KOPT-K1 (cell line): ENCODE data around the gene SNX24.
"Not testable (repeated sequence)": the region's sequence is repeated elsewhere in the genome, so short reads cannot be mapped to it uniquely, and the experiment has no call there.

Experiments used
- H3K27ac ChIP-seq: fragments of 200-600 bp; sonication (generic); 2 replicates; pipeline ENCODE4 v1.5.1; 2016; ENCODE audit warnings: antibody characterized with exemption, mild to moderate bottlenecking, low read depth, low read length; ENCODE audit not compliant: poor library complexity, severe bottlenecking
- H3K36me3 ChIP-seq: fragments of 200-600 bp; sonication (generic); 2 replicates; pipeline ENCODE4 v1.5.1; 2017; ENCODE audit warnings: antibody characterized with exemption, mild to moderate bottlenecking, low read length, moderate library complexity; ENCODE audit not compliant: insufficient read depth
- H3K9me3 ChIP-seq: fragments of 200-600 bp; sonication (generic); 2 replicates; pipeline ENCODE4 v1.5.1; 2017; ENCODE audit warnings: antibody characterized with exemption, low read length, mild to moderate bottlenecking; ENCODE audit not compliant: insufficient read depth, poor library complexity, severe bottlenecking

Gene SNX24

GRCh38 chr5:122895141-122895540 is 49.7 kb downstream of the SNX24 start:
- Histone ChIP-seq H3K27ac (no peak overlapping the region), H3K9me3 (no peaks in the 10 kb centered on the region)

GRCh38 chr5:122896598-122897282 is 51.3 kb downstream of the SNX24 start:
- Histone ChIP-seq H3K27ac (no peak overlapping the region), H3K9me3 (no peaks in the 10 kb centered on the region), H3K36me3 (no peaks in the 10 kb centered on the region)

More at GRCh38 chr5:122895141-122895540, 49.7 kb downstream of the SNX24 start:
- H3K36me3 ChIP-seq: no peaks in the 10 kb centered on the region

- Histone ChIP-seq H3K9me3 (no peaks in the 10 kb centered on the region), H3K36me3 (no peaks in the 10 kb centered on the region), H3K27ac (no peak overlapping the region)
These were observed 51.8 kb downstream of the SNX24 start for GRCh38 chr5:122897283-122897602.

GRCh38 chr5:122901346-122901745 is 55.9 kb downstream of the SNX24 start:
- Histone ChIP-seq H3K36me3 (no peaks in the 10 kb centered on the region), H3K27ac (no peak overlapping the region), H3K9me3 (no peaks in the 10 kb centered on the region)

- H3K36me3 ChIP-seq: no peaks in the 10 kb centered on the region
- H3K27ac ChIP-seq: no peak overlapping the region
- H3K9me3 ChIP-seq: no peaks in the 10 kb centered on the region
These were observed 56.9 kb downstream of the SNX24 start for GRCh38 chr5:122902263-122902662.

GRCh38 chr5:122906768-122907167 is 61.4 kb downstream of the SNX24 start:
- no peaks in the 10 kb centered on the region for H3K9me3 ChIP-seq
- H3K36me3 ChIP-seq: no peaks in the 10 kb centered on the region
- no peak overlapping the region for H3K27ac ChIP-seq

GRCh38 chr5:122907276-122907675 is 61.9 kb downstream of the SNX24 start:
- Histone ChIP-seq H3K27ac (no peak overlapping the region), H3K36me3 (no peaks in the 10 kb centered on the region), H3K9me3 (no peaks in the 10 kb centered on the region)

- H3K36me3 ChIP-seq: no peaks in the 10 kb centered on the region
- H3K9me3 ChIP-seq: no peaks in the 10 kb centered on the region
- no peak overlapping the region for H3K27ac ChIP-seq
These were observed 62.7 kb downstream of the SNX24 start for GRCh38 chr5:122908108-122908507.

GRCh38 chr5:122908662-122909061 is 63.2 kb downstream of the SNX24 start:
- Histone ChIP-seq H3K36me3 (no peaks in the 10 kb centered on the region), H3K9me3 (no peaks in the 10 kb centered on the region), H3K27ac (no peak overlapping the region)

- Histone ChIP-seq H3K9me3 (no peaks in the 10 kb centered on the region), H3K27ac (no peak overlapping the region), H3K36me3 (no peaks in the 10 kb centered on the region)
These were observed 64.2 kb downstream of the SNX24 start for GRCh38 chr5:122909470-122910100.

- not testable (repeated sequence) for H3K27ac ChIP-seq, H3K36me3 ChIP-seq, H3K9me3 ChIP-seq
These were observed 68.0 kb downstream of the SNX24 start for GRCh38 chr5:122913436-122913835.

- Histone ChIP-seq H3K27ac (no peak overlapping the region), H3K9me3 (no peaks in the 10 kb centered on the region), H3K36me3 (no peaks in the 10 kb centered on the region)
These were observed 70.5 kb downstream of the SNX24 start for GRCh38 chr5:122915717-122916461.

GRCh38 chr5:122916490-122916889 is 71.1 kb downstream of the SNX24 start:
- no peaks in the 10 kb centered on the region for H3K9me3 ChIP-seq
- no peaks in the 10 kb centered on the region for H3K36me3 ChIP-seq
- no peak overlapping the region for H3K27ac ChIP-seq

- no peaks in the 10 kb centered on the region for H3K9me3 ChIP-seq
- H3K36me3 ChIP-seq: no peaks in the 10 kb centered on the region
- no peak overlapping the region for H3K27ac ChIP-seq
These were observed 74.6 kb downstream of the SNX24 start for GRCh38 chr5:122919969-122920368.

GRCh38 chr5:122921826-122922225 is 76.4 kb downstream of the SNX24 start:
- Histone ChIP-seq H3K27ac (no peak overlapping the region), H3K9me3 (no peaks in the 10 kb centered on the region), H3K36me3 (no peaks in the 10 kb centered on the region)
